ENCODE data around the gene EHHADH. TPM values are rescaled to one million over a fixed set of nuclear protein-coding genes. Genes with fewer than 3 reads are reported as not detected.

EHHADH gene
- total RNA-seq, 2 donors from 2014 or later = 0.90 to 1.1 TPM

DNA sequence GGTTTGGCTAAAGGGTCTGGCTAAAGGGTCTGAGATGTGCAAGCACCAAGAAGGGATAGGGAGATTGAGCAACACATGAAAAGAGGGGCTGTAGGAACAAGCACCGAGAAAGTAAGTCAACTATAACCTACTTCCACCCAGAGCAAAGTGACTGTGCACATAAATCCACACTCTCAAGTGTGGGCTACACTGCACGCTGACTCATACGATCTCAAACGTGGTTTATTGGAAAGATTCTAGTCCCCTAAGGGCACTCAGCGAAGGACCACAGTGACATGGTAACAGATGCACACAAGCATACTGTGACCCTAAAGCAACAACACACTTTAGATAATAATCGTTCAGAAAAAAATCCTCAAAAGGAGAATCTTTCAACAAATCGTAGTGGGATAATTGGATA lies 48.0 kb downstream of the EHHADH start:
- no peak for DNase-seq
- ATAC-seq = no peak
- H3K27me3 Mint-ChIP-seq = peaks cover 9% of the 10 kb centered on the region

GRCh38 chr3:185204894-185205293 lies 49.0 kb downstream of the EHHADH start:
- H3K4me1 Mint-ChIP-seq = peaks cover 2% of the 10 kb centered on the region
- ATAC-seq (no peak), DNase-seq (no peak)
- H3K9me3 ChIP-seq (ENCODE audit: control insufficient read depth, low read length, poor library complexity, severe bottlenecking) = no peaks in the 10 kb centered on the region
- H3K27ac Mint-ChIP-seq = no peak overlapping the region
- H3K27me3 Mint-ChIP-seq = peaks cover 4% of the 10 kb centered on the region
- no peak overlapping the region for H3K4me3 Mint-ChIP-seq
- peaks cover 7% of the 10 kb centered on the region for H3K36me3 Mint-ChIP-seq (ENCODE audit: low read depth)

More for the DNA sequence above, 48.0 kb downstream of the EHHADH start:
- Mint-ChIP-seq H3K4me1 (peaks cover 2% of the 10 kb centered on the region), H3K4me3 (no peak overlapping the region), H3K27ac (no peak overlapping the region), H3K36me3 (ENCODE audit: low read depth) (peaks cover 6% of the 10 kb centered on the region)
- no peaks in the 10 kb centered on the region for H3K9me3 ChIP-seq (ENCODE audit: control insufficient read depth, low read length, poor library complexity, severe bottlenecking)

GRCh38 chr3:185200639-185201038 lies 53.2 kb downstream of the EHHADH start:
- no peaks in the 10 kb centered on the region for H3K9me3 ChIP-seq (ENCODE audit: control insufficient read depth, low read length, poor library complexity, severe bottlenecking)
- ATAC-seq = no peak
- no peaks in the 10 kb centered on the region for H3K27me3 Mint-ChIP-seq
- peaks cover 9% of the 10 kb centered on the region for H3K36me3 Mint-ChIP-seq (ENCODE audit: low read depth)
- H3K4me1 Mint-ChIP-seq = no peaks in the 10 kb centered on the region
- DNase-seq = no peak
- no peak overlapping the region for H3K27ac Mint-ChIP-seq
- H3K4me3 Mint-ChIP-seq = no peak overlapping the region

DNA sequence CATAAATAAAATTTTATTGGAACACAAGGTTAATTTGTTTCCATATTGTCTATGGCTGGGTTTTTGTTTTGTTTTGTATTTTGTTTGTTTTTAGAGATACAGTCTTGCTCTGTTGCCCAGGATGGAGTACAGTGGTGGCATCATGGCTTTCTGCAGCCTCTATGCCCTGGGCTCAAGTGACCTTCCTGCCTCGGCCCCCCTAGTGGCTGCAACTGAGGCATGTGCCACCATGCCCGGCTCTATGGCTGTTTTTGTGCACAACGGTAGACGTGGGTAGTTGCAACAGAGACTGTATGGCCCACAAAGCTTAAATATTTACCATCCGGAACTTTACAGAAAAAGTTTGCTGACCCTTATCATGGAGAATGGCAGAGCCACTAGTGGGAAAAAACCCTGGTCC lies 54.2 kb downstream of the EHHADH start:
- DNase-seq (no peak), ATAC-seq (no peak)
- H3K9me3 ChIP-seq (ENCODE audit: control insufficient read depth, low read length, poor library complexity, severe bottlenecking) = no peaks in the 10 kb centered on the region
- Mint-ChIP-seq H3K36me3 (ENCODE audit: low read depth) (peaks cover 9% of the 10 kb centered on the region), H3K4me3 (no peak overlapping the region), H3K27me3 (no peaks in the 10 kb centered on the region), H3K4me1 (no peaks in the 10 kb centered on the region), H3K27ac (no peak overlapping the region)

DNA sequence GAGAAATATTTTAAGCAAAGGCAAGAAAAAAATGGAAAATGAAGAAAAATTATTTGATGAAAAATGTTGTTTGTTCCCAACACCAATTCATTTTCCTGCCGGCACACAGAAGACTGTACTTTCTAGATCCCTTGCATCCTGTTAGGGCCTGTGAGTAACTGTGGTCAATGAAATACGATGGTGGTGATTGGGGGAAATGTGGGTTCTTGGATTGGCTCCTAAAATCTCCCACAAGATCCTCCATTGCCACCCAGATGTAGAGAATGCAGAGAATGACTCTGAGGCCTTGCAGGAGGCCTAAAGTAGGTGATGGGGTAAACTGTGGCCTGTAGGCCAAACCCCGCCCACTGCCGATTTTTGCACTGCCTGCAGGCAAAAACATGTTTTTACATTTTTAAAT lies 54.6 kb downstream of the EHHADH start:
- no peak overlapping the region for H3K4me3 Mint-ChIP-seq
- H3K9me3 ChIP-seq (ENCODE audit: control insufficient read depth, low read length, poor library complexity, severe bottlenecking) = no peaks in the 10 kb centered on the region
- peaks cover 9% of the 10 kb centered on the region for H3K36me3 Mint-ChIP-seq (ENCODE audit: low read depth)
- H3K4me1 Mint-ChIP-seq = no peaks in the 10 kb centered on the region
- no peaks in the 10 kb centered on the region for H3K27me3 Mint-ChIP-seq
- H3K27ac Mint-ChIP-seq = no peak overlapping the region
- ATAC-seq = no peak
- DNase-seq = no peak

- Mint-ChIP-seq H3K27ac (no peak overlapping the region), H3K27me3 (no peaks in the 10 kb centered on the region), H3K36me3 (ENCODE audit: low read depth) (peaks cover 7% of the 10 kb centered on the region), H3K4me3 (no peak overlapping the region), H3K4me1 (no peaks in the 10 kb centered on the region)
- ATAC-seq (no peak), DNase-seq (no peak)
- no peaks in the 10 kb centered on the region for H3K9me3 ChIP-seq (ENCODE audit: control insufficient read depth, low read length, poor library complexity, severe bottlenecking)
These were observed 56.8 kb downstream of the EHHADH start for GRCh38 chr3:185197068-185197467.

GRCh38 chr3:185195652-185196051 lies 58.2 kb downstream of the EHHADH start:
- Mint-ChIP-seq H3K4me1 (no peaks in the 10 kb centered on the region), H3K36me3 (ENCODE audit: low read depth) (peaks cover 4% of the 10 kb centered on the region), H3K27me3 (no peaks in the 10 kb centered on the region), H3K4me3 (no peak overlapping the region), H3K27ac (no peak overlapping the region)
- H3K9me3 ChIP-seq (ENCODE audit: control insufficient read depth, low read length, poor library complexity, severe bottlenecking) = no peaks in the 10 kb centered on the region
- ATAC-seq (no peak), DNase-seq (no peak)

- Mint-ChIP-seq H3K27ac (no peak overlapping the region), H3K4me3 (no peak overlapping the region), H3K4me1 (no peaks in the 10 kb centered on the region), H3K27me3 (peaks cover 6% of the 10 kb centered on the region), H3K36me3 (ENCODE audit: low read depth) (peaks cover 2% of the 10 kb centered on the region)
- ATAC-seq (no peak), DNase-seq (no peak)
- no peaks in the 10 kb centered on the region for H3K9me3 ChIP-seq (ENCODE audit: control insufficient read depth, low read length, poor library complexity, severe bottlenecking)
These were observed 65.0 kb downstream of the EHHADH start for GRCh38 chr3:185188816-185189215.

DNA sequence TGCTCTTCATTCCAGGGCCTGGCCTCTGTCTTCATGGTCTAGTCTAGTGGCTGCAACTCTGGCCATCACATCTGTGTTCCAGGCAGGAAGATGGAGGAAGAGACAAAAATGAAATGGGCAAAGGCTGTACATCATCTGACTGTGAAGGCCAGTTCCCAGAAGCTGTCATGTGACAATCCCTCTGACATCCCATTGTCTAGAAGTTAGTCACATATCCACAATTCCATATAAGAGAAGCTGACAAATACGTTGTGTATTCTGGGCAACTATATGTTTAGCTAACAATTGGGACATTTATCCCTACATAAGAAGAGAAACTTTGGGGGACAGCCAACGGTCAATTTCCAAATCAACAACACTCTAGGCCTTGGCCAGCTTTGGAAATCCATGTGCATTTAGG lies 66.5 kb downstream of the EHHADH start:
- H3K27me3 Mint-ChIP-seq = peaks cover 6% of the 10 kb centered on the region

DNA sequence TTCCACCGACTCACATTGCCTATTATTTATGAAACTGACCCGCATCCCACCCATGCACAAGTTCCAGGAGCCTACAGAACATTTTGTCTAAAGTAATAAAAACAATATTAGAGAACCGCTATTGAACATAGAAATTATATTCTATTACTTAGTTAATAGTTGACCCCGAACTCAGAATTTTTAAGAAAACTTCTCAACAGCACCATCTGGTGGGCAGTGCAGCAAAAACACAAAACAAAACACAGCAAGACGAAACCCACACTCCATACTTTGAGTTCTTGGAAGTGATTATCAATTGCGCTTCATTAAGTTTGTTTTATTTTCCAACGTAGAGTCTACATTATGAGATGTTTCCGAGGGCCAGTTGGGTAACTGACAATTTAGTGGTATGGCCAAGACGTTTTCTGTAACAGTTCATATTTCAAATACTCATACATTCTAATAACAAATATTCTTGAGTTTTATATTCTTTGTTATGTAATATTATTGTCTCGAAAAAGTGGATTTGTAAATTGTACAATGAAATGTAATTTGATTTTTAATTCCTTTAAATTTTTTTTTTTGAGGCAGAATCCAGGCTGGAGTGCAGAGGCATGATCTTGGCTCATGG lies 77.0 kb downstream of the EHHADH start:
- Mint-ChIP-seq H3K4me1 (peaks cover 6% of the 10 kb centered on the region), H3K27ac (no peak overlapping the region), H3K27me3 (peaks cover 20% of the 10 kb centered on the region), H3K36me3 (ENCODE audit: low read depth) (no peaks in the 10 kb centered on the region), H3K4me3 (no peak overlapping the region)
- DNase-seq = no peak
- H3K9me3 ChIP-seq (ENCODE audit: control insufficient read depth, low read length, poor library complexity, severe bottlenecking) = no peaks in the 10 kb centered on the region
- ATAC-seq = no peak

More for the DNA sequence above, 66.5 kb downstream of the EHHADH start:
- DNase-seq (no peak), ATAC-seq (no peak)
- Mint-ChIP-seq H3K36me3 (ENCODE audit: low read depth) (no peaks in the 10 kb centered on the region), H3K4me1 (no peaks in the 10 kb centered on the region), H3K27ac (no peak overlapping the region), H3K4me3 (no peak overlapping the region)
- H3K9me3 ChIP-seq (ENCODE audit: control insufficient read depth, low read length, poor library complexity, severe bottlenecking) = no peaks in the 10 kb centered on the region

DNA sequence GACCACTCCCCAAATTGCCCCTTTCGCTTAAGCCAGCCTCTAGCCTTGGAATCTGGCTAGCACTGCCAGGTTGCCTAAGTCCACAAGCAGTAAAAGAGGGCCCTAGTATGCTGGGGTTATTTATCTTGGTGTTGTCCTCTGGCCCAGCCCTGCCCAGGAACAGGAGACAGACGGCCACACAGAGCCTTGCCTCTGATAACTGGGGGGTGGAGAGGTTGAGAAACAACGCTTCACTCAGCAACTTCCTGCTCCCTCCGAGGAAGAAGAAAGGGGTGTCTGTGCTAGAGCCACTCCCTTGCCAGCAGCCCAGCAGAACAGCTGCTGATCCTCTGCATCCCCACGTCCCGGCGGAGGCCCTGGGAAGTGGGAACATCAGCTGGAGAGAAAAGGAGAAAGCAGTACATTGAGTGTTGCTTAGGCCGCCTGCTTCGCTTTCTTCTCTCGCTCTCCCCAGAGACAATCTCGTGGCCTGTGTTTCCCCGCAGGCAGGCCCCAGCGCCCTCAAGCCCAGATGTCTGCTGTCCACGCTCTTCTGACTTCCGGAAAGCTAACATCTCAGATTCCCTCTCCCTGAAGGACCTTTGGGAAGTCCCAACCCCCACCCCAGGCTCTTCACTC lies 78.4 kb downstream of the EHHADH start:
- no peak for ATAC-seq
- H3K4me3 Mint-ChIP-seq = no peak overlapping the region

GRCh38 chr3:185172086-185173049 lies 81.5 kb downstream of the EHHADH start:
- Mint-ChIP-seq H3K27ac (no peak overlapping the region), H3K4me1 (peaks cover 6% of the 10 kb centered on the region), H3K27me3 (peaks cover 32% of the 10 kb centered on the region), H3K4me3 (no peak overlapping the region), H3K36me3 (ENCODE audit: low read depth) (no peaks in the 10 kb centered on the region)
- DNase-seq (no peak), ATAC-seq (no peak)
- H3K9me3 ChIP-seq (ENCODE audit: control insufficient read depth, low read length, poor library complexity, severe bottlenecking) = no peaks in the 10 kb centered on the region

More for the DNA sequence above, 78.4 kb downstream of the EHHADH start:
- H3K27me3 Mint-ChIP-seq = peaks cover 23% of the 10 kb centered on the region
- no peak overlapping the region for H3K27ac Mint-ChIP-seq
- no peaks in the 10 kb centered on the region for H3K36me3 Mint-ChIP-seq (ENCODE audit: low read depth)
- H3K4me1 Mint-ChIP-seq = peaks cover 6% of the 10 kb centered on the region
- no peak for DNase-seq
- no peaks in the 10 kb centered on the region for H3K9me3 ChIP-seq (ENCODE audit: control insufficient read depth, low read length, poor library complexity, severe bottlenecking)

- Mint-ChIP-seq H3K4me3 (no peak overlapping the region), H3K36me3 (ENCODE audit: low read depth) (no peaks in the 10 kb centered on the region), H3K27ac (no peak overlapping the region), H3K27me3 (peaks cover 48% of the 10 kb centered on the region), H3K4me1 (no peaks in the 10 kb centered on the region)
- no peaks in the 10 kb centered on the region for H3K9me3 ChIP-seq (ENCODE audit: control insufficient read depth, low read length, poor library complexity, severe bottlenecking)
- DNase-seq = no peak
- no peak for ATAC-seq
These were observed 89.2 kb downstream of the EHHADH start for GRCh38 chr3:185164428-185165217.
